Dermis microvascular lymphatic vessel endothelial cell (primary cell): ENCODE data around the gene INSM2. TPM values are rescaled to one million over a fixed set of nuclear protein-coding genes. Genes with fewer than 3 reads are reported as not detected.
A peak's percentile ranks its signal among the peaks of the same experiment; 100 is the strongest.

Source experiments
- DNase-seq, 2 donors: peaks; one replicate each; pipeline versions ENCODE4 v3.0.0 to v3.0.0-alpha.2; 2010; ENCODE audit warnings: low read depth in 2 of 2
- total RNA-seq: library from RNA; depleted of rRNA; stranded (reverse); fragments of >200 nt; gene quantifications from 2 replicates; pipeline ENCODE4 v1.2.1, GENCODE V29; 2014

INSM2 gene, protein sequence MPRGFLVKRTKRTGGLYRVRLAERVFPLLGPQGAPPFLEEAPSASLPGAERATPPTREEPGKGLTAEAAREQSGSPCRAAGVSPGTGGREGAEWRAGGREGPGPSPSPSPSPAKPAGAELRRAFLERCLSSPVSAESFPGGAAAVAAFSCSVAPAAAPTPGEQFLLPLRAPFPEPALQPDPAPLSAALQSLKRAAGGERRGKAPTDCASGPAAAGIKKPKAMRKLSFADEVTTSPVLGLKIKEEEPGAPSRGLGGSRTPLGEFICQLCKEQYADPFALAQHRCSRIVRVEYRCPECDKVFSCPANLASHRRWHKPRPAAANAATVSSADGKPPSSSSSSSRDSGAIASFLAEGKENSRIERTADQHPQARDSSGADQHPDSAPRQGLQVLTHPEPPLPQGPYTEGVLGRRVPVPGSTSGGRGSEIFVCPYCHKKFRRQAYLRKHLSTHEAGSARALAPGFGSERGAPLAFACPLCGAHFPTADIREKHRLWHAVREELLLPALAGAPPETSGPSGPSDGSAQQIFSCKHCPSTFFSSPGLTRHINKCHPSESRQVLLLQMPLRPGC
- total RNA-seq = not detected in 2 replicates

DNA sequence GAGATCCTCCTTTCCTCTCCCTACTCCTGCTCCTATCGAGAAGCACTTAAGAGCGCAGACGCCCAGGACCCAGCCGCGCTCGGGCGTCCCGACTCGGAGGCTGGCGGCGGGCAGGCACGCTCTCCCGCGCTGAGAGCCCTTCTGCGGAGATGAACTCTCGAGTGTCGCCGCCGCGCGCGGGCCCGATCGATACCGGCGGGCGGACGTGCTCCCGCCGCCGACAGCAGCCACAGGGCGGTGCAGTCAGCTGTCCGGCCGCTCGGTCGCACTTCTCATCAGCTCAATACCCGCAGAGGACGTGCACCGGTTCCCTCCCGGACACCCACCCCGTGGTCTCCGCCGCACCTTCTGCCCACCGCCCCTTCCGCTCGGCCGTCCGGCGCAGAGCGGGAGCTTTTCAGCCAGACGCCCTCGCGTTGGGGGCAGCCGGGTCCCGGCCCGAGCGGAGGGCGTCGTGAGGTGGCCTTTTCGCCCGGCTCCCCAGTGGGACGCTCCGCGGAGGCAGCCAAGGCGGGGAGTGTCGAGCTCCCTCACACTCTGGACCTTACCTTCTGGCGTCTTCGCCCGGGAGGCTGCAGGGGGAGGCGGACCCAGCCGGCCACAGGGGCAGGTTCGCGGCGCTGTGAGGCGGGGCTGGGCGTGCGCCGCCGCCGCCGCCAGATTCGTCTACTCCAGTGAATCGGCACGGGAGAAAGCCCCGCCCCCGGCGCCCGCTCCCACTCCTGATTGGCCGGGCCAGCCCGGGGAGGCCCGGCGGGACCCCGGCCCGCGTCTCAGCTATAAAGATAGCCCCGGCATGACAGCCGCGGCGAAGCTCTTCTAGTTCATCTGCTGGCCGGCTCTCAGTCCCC lies at the start of gene INSM2:
Gene INSM2, plus strand, starts transcription at position 808 of the 851 bp plus-strand sequence. CDS start 89 bp downstream, outside the sequence.
- DNase-seq = peak in 1 of 2 donors; percentile 78

DNA sequence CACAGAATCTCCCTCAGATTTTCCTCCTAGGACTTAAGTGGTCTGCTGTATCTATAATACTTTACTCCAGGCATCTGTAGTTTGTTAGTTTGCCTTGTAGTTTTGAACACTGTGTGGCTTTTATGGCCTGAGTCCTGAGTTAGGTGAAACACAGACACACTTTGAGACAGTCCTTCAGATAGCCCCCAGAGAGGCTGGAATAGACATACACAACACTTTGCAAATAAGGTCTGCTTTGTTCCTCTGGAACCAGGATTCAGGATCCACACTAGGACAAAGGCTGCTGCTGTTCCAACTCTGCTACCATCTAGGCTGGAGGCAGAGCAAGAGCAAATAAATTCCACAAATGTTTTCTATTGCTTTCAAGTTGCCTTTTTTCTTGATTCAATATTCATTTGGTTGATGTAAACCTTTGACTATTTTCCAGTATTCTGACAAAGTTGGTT lies 41.4 kb upstream of the INSM2 start:
- DNase-seq = no peak

DNA sequence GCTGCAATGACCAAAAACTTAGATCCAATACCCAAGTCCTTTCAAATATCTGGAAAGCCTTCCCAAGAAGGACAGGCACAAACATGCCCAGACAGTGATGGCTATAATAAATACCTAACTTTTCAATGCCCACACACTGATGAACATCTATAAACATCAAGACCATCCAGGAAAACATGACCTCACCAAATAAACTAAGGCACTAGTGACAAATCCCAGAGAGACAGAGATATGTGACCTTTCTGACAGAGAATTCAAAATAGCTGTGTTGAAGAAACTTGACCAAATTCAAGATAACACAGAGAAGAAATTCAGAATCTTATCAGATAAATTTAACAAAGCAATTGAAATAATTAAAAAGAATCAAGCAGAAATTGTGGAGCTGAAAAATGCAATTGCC lies 38.7 kb upstream of the INSM2 start:
- DNase-seq = no peak

DNA sequence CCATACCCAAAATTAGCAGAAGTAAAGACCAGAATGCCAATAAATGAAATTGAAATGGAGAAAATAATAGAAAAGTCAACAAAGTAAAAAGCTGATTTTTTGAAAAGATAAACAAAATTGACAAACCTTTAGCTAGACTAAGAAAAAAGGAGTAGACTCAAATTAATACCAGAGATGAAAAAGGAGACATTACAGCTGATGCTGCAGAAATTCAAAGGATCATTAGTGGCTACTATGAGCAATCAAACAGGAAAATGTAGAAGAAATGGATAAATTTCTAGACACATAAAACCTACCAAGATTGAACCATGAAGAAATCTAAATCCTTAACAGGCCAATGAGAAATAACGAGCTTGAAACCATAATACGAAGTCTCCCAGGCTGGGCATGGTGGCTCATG lies 34.8 kb upstream of the INSM2 start:
- DNase-seq = no peak

DNA sequence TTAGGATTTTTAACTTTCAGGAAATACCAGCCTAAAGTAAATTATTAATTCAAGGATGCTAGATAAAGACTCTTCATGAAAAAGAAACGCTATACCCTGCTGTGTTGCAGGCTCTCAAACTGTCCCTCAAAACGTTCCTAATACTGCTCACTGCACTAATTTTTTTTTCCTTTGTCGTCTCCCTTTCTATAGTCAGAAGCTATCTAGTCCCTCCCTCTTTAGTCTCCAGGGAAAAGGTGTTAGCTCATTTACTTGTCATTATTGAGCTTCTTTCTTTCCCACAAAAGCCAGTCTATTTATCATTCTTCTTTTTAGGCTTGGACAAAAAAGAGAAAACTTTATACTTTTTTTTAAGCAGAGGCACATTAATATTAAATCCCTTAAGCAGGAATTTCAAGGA lies 30.3 kb upstream of the INSM2 start:
- no peak for DNase-seq

DNA sequence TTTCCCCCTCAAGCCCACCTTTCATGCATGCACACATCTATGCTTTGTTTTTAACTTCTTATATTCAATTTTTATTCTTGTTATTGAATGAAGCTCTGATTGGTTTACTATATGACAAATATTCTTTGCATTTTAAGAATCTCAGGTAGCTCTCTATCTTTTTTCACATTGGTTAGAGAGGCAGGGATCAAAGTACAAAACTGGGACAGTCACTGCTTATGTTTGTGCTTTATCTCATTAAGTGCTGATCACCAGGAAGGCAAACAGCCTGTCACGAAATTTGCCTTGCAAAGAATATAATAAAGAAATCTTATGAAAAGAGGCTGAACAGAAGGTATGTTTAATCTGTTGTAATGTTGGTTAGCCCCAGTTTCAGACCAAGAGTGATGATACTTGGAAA lies 29.7 kb upstream of the INSM2 start:
- DNase-seq = no peak

DNA sequence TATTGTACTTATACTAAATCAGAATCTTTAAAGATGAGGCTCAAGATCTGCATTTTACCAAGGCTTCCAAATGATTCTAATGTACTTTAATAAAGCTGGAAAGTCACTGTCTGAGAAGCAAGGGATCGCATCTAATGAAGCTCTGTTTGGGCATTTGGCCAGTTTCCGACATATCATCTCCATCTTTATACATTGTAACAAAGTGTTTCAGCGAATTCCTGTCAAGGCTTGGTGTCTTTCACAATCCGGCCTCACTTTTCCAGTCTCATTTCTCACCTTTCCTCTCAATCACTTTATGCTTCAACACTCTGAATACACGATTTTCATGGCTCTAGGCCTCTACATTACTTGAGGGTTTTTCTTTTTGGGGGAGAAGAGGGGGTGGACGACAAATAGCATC lies 27.5 kb upstream of the INSM2 start:
- DNase-seq = no peak

DNA sequence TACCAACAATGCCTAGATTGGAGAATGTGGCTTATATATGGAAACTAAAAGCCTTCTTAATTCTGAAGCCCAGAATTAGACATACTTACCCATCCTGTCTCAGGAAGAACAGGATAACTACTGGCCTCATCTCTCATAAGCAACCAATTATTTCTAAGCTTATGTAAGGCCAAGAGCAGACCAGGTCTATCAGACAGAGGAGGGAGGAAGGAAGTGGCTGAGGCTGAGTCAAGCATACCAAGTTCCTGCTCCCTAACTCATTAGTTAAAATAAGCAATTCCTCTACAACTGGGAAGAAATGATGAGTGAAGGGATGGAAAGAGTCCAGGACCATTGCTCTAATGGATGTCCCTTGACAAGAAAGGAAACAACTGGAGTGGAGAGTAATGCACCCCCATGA lies 27.0 kb upstream of the INSM2 start:
- DNase-seq = peak in 1 of 2 donors; percentile 81

DNA sequence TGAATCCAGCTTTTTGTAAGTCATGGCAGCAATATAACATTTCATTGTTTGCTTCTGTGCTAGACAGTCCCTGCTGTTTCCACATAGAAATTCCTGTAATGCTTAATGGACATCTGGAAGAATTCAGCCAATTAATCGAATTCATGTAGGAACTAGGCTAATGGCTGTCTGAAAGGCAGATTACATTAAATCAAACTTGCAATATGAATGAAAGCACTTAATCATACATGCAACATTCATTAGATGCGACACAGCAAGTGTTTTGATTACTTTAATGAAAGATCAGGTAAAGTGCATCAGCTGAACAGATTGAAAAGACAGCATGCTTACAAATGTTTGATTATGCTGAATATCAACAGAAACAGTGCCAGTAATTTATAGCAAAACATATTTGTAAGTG lies 24.1 kb upstream of the INSM2 start:
- DNase-seq = no peak

DNA sequence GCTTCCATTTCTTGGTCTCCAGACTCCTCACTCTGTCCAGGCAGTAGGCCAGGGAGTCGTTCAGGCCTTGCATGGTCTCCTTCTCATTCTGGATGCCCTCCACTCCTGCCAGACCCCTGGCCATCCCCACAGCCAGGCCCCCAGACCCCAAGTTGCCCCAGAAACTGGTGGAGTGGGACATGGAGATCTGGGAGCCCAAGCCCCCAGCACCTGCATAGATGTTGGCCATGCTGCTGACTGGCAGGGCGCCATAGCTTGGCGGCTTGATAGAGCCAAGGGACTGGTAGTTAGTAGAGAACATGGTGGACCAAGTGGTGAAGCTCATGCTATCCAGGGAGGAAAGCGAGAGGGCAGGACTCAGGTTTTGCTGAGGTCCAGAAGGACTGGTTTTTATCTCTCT lies 21.2 kb upstream of the INSM2 start:
- DNase-seq = no peak

DNA sequence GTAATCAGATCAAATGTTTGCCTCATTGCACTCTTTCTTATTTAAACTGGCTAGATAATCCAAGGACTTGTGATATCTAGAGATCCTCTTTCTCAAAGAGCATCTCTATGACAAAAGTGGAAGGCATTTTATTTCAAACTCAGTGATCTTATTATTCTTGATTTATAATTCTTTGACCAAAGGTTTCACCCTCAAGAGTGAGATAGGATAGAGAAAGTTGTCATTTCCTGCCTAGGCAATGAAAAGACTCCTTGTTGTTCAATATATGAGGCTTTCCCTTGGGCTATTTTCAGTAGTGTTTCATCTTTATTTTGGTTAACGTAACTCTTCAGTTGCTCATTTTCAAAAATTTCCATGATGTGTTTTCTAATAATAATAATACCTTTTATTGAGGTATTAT lies 18.0 kb upstream of the INSM2 start:
- DNase-seq = no peak

DNA sequence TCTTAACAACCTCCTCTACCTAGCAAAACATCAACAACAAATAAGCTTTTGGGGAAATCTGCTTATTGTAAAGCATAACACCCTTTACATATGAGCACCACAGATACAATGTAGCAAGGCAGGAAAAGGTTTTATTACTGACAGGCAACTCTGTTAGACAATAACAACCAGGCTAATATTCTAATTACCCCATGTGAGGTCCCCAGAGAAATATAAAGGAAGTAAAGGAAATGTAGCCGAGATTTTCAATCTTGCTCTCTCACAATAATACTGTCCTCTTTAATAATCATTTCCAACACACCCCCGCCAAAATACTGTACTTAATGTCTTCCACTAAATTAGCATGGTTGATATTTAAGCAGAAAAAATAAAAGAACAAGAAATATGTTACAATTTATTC lies 14.0 kb upstream of the INSM2 start:
- DNase-seq = peak in 1 of 2 donors; percentile 37

DNA sequence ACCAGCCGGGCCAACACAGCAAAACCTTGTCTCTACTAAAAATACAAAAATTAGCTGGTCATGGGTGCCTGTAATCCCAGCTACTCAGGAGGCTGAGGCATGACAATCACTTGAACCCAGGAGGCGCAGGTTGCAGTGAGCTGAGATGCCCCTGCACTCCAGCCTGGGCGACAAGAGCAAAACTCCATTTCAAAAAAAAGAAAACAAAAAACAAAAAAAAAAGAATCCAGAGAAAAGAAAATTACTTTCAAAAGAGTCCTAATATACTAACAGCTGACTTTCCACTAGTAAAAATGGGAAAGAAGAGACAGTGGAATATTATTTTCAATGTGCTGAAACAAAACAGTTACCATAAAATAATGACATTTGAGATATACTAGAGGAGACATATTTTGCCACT lies 8.3 kb upstream of the INSM2 start:
- DNase-seq = no peak

DNA sequence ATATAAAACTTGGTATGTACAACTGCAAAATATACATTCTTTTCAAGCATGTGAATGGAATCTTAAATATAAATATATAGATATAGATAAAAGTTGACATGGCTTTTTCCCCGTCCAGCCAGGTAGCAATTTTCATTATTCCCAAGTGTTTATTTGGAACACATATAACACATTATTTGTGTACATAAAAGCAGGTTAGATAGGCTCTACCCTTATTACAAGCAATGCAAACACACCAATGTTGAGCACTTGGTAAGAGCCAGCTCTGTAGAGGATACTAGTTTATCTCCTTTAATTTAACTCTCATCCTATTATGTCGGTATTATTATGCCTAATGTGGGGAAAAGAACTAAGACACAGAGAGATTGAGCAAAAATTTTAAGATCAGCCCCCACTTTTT lies 7.0 kb upstream of the INSM2 start:
- DNase-seq = no peak

DNA sequence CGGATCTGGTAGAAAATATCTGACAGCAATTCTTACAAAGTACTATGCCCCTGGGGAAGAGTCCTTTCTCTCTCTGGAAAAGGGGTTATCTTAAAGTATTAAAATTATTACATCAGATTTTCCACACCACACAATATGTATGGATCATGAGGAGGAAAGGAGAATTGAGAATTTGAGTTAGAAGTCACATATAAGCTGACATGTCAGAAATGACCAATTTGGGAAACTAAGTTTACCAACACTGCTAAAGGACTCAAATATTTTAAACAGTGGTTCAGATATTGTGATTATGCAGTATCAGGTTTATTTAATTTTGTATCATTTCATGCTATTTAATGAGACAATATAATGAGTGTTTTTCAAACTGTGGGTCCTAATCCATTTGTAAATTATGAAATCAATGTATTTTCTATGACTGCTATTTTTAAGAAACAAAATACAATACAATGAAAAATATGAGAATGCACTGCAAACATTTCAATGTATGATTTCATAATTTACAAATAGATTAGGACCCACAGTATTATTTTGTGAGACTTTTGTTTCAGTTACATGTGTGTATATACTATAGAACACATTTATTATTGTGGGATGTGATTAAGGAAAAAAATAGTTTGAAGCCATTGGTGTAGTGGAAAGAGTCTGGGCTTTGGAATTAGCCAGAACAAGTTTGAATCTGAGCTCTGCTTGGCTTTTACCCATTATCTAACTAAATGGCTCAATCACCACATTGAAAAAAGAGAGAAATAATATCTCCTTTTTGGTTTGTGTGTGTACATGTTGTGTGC lies 1.8 kb upstream of the INSM2 start:
- no peak for DNase-seq

DNA sequence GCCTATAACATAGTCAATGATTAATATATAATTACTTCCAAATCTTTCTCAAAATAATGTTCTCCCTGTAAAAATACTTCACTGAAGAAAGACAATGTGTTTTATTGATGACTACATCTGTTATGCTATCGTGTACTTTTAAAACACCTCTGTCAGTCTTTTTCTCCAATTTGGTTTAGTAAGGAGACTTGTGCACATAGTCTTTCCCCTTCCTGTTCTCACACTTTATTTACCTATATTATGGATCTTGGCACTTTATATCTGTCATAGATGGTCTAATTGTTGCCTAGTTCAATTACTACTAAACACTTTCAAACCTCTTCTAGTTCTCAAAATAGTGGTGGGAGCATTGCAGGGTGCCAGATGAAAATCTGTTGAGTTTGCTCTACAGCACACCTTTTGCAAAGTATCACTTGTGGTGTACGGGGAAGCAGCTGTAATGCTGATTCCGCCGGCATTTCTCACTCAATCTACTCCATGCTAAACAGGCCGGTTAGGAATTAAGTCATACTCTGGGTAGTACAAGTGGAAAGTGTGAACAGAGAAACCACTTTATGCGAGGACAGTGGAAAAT lies 1.1 kb upstream of the INSM2 start:
- no peak for DNase-seq

DNA sequence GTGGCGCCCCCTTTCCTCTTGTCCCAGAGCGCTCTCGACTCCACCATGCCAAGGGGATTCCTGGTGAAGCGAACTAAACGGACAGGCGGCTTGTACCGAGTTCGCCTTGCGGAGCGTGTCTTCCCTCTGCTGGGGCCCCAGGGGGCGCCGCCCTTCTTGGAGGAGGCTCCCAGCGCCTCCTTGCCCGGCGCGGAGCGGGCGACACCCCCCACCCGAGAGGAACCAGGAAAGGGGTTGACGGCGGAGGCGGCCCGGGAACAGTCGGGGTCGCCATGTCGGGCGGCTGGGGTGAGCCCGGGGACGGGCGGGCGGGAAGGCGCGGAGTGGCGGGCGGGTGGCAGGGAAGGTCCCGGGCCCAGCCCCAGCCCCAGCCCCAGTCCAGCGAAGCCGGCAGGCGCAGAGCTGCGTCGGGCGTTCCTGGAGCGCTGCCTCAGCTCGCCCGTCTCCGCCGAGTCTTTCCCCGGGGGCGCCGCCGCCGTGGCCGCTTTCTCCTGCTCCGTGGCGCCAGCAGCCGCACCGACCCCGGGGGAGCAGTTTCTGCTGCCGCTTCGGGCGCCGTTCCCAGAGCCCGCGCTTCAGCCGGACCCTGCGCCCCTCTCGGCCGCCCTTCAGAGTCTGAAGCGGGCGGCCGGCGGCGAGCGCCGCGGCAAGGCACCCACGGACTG lies 376 bp downstream of the INSM2 start:
- peak in 1 of 2 donors; percentile 1 for DNase-seq

DNA sequence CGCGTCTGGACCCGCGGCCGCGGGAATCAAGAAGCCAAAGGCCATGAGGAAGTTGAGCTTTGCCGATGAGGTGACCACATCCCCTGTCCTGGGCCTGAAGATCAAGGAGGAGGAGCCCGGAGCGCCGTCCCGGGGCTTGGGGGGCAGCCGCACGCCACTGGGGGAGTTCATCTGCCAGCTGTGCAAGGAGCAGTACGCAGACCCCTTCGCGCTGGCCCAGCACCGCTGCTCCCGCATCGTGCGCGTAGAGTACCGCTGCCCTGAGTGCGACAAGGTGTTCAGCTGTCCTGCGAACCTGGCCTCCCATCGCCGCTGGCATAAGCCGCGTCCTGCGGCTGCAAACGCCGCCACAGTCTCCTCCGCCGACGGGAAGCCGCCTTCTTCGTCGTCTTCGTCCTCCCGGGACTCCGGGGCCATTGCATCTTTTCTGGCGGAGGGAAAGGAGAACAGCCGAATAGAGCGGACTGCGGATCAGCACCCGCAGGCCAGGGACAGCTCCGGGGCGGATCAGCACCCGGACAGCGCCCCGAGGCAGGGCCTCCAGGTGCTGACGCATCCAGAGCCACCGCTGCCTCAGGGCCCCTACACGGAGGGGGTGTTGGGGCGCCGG lies 1.0 kb downstream of the INSM2 start:
- peak; percentile 24 to 72 for DNase-seq

DNA sequence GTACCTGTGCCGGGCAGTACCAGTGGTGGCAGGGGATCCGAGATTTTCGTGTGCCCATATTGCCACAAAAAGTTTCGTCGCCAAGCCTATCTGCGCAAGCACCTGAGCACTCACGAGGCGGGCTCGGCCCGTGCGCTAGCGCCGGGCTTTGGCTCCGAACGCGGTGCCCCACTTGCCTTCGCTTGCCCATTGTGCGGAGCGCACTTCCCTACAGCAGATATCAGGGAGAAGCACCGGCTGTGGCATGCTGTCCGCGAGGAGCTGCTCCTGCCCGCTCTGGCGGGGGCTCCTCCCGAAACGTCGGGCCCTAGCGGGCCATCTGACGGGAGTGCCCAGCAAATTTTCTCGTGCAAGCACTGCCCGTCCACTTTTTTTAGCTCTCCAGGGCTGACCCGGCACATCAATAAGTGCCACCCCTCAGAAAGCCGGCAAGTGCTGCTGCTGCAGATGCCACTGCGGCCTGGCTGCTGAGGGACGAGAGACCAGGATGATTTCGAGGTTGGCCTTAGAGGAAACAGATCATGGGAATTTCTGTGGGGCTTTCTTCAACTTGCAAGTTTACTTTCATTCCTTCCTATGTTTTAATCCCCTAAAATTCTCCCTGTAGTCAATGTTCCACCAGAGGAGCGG lies 1.6 kb downstream of the INSM2 start:
- DNase-seq = no peak

DNA sequence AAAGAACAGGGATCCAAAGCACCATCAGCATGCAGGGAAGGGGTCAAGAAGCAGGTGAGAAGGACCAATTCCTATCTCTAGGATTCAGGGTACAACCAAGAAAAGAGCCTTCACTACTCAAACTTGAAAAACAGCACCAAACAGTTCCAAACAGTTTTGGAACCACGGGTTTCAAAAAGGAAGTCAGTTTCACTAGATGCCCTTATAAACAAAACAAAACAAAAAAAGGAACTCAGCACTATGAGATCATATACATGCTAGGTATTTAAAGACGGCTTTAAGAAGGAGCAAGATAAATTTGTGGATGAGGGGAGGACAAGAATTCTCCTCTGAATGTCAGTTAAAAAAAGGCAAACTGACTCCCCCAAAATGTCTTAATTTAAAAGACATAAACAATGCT lies 6.0 kb downstream of the INSM2 start:
- DNase-seq = no peak
